Small intestine (tissue), 7 donors: ENCODE measurements around the gene PAF1. TPM values are rescaled to one million over a fixed set of nuclear protein-coding genes. Genes with fewer than 3 reads are reported as not detected.

ENCODE experiments used
- DNase-seq, 2 donors: peaks; one replicate each; pipeline versions ENCODE4 v3.0.0 to v3.0.0-alpha.2; 2013
- FAIRE-seq: peaks from 2 replicates; lab custom pipeline; 2012; peaks lifted over from hg19 to GRCh38; lab: Jason Lieb, UNC
- H3K27ac ChIP-seq, 3 donors: one replicate each; pipeline ENCODE4 v1.5.1; 2013; ENCODE audit warnings: low read length in 2 of 3, mild to moderate bottlenecking in 2 of 3, control low read depth in 1 of 3, inconsistent platforms in 1 of 3, low read depth in 1 of 3, moderate library complexity in 1 of 3
- H3K27me3 ChIP-seq, 3 donors: one replicate each; pipeline ENCODE4 v1.6.1; 2013; ENCODE audit warnings: low read length in 3 of 3, inconsistent platforms in 1 of 3; ENCODE audit not compliant: control insufficient read depth in 3 of 3, insufficient read depth in 3 of 3
- H3K36me3 ChIP-seq, 3 donors: one replicate each; pipeline ENCODE4 v1.6.1; 2013; ENCODE audit warnings: low read length in 3 of 3, inconsistent platforms in 1 of 3, low read depth in 1 of 3, mild to moderate bottlenecking in 1 of 3, moderate library complexity in 1 of 3; ENCODE audit not compliant: control insufficient read depth in 3 of 3, insufficient read depth in 2 of 3
- H3K4me1 ChIP-seq, 3 donors: one replicate each; pipeline ENCODE4 v1.6.1; 2013; ENCODE audit warnings: low read length in 2 of 3, inconsistent platforms in 1 of 3, low read depth in 1 of 3, mild to moderate bottlenecking in 1 of 3, moderate library complexity in 1 of 3; ENCODE audit not compliant: control insufficient read depth in 3 of 3, insufficient read depth in 2 of 3
- H3K4me3 ChIP-seq, 3 donors: one replicate each; pipeline ENCODE4 v1.5.1; 2013; ENCODE audit warnings: low read length in 3 of 3, control low read depth in 1 of 3, inconsistent platforms in 1 of 3, low read depth in 1 of 3, mild to moderate bottlenecking in 1 of 3, moderate library complexity in 1 of 3
- H3K9me3 ChIP-seq, 2 donors: one replicate each; pipeline ENCODE4 v1.6.1; 2013; ENCODE audit warnings: low read depth in 1 of 2, low read length in 1 of 2; ENCODE audit not compliant: control insufficient read depth in 2 of 2, insufficient read depth in 1 of 2
- WGBS, 3 donors: extraction: QIAGEN DNeasy Blood & Tissue Kit; methylation state at CpG; one replicate each; pipeline ENCODE4 v1.1.7; 2013; 5-methylcytosine and 5-hydroxymethylcytosine counted together
- polyA plus RNA-seq, 4 donors: library from polyadenylated mRNA; stranded (reverse) in 3 of 4; unstranded in 1 of 4; fragments of 200-250 nt in 3 of 4; fragments of 120-200 nt in 1 of 4; gene quantifications; one replicate each; pipeline versions ENCODE4 v1.2.1 to v1.2.3, GENCODE V29; 2013
- donor health status: healthy with polysubstance abuse.
- donor health status: control.
- donor health status: control.
- donor health status: Bipolar disorder and iron deficiency.
- donor health status: healthy.

The PAF1 gene
- polyA plus RNA-seq, 4 donors: 32.9 to 42.7 (median 37.9) TPM

GRCh38 chr19:39423258-39424086 lies 32.6 kb upstream of the PAF1 start:
- Histone ChIP-seq H3K4me1 (peaks cover 0 to 6% (median 0%) of the 10 kb centered on the region in 3 donors), H3K27ac (no peak overlapping the region), H3K4me3 (no peak overlapping the region), H3K9me3 (no peaks in the 10 kb centered on the region), H3K27me3 (no peaks in the 10 kb centered on the region), H3K36me3 (peaks cover 0 to 46% (median 0%) of the 10 kb centered on the region in 3 donors)
- 86 to 89% (median 89%) methylated on average over 32 to 35 of the region's 35 CpGs for WGBS, 3 donors
- no peak for FAIRE-seq
- no peak for DNase-seq

DNA sequence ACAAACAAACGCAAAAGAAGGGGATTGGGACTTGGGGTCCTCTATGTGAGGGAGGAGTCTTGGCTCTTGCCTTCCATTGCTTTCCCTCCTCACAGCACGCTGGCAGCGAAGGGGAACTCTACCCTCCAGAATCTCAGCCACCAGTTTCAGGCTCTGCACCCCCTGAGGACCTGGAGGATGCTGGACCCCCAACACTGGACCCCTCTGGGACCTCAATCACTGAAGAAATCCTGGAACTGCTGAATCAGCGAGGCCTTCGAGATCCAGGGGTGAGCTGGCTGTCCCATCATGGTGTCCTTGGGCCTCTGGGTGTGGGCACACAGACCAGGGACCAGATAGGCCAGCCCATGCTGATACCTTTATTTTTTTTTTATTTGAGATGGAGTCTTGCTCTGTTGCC lies 31.1 kb upstream of the PAF1 start:
- no peak for FAIRE-seq
- peaks cover 0 to 55% (median 0%) of the 10 kb centered on the region in 3 donors for H3K36me3 ChIP-seq
- no peak overlapping the region for H3K27ac ChIP-seq
- H3K4me1 ChIP-seq: no peaks in the 10 kb centered on the region
- 90 to 95% (median 90%) methylated on average over 5 of the region's 5 CpGs for WGBS, 3 donors
- no peak overlapping the region for H3K4me3 ChIP-seq
- no peak for DNase-seq
- no peaks in the 10 kb centered on the region for H3K9me3 ChIP-seq
- no peaks in the 10 kb centered on the region for H3K27me3 ChIP-seq

GRCh38 chr19:39420769-39421168 lies 29.9 kb upstream of the PAF1 start:
- H3K36me3 ChIP-seq: peaks cover 0 to 67% (median 0%) of the 10 kb centered on the region in 3 donors
- no peaks in the 10 kb centered on the region for H3K4me1 ChIP-seq
- H3K4me3 ChIP-seq: no peak overlapping the region
- DNase-seq (no peak), FAIRE-seq (no peak)
- H3K27me3 ChIP-seq: no peaks in the 10 kb centered on the region
- H3K9me3 ChIP-seq: no peaks in the 10 kb centered on the region
- 89 to 92% (median 90%) methylated on average over 13 to 15 of the region's 15 CpGs for WGBS, 3 donors
- no peak overlapping the region for H3K27ac ChIP-seq

DNA sequence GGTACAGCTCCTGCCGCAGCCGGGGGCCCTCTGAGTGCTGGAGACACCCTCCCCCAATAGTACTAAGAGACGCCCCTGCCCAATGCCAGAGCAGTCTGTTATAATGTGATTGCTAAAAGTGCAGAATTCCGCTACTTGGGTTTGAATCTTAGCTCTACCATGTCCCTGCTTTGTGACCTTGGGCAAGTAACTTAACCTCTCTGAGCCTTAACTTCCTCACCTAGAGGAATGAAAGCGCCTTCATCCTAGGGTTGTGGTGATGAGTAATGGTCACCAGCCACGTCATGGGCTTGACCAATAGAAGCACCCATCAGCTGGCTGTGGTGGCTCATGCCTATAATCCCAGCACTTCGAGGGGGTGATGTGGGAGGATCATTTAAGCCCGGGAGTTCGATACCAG lies 28.1 kb upstream of the PAF1 start:
- peaks cover 0 to 4% (median 0%) of the 10 kb centered on the region in 3 donors for H3K4me1 ChIP-seq
- H3K36me3 ChIP-seq: peaks cover 0 to 64% (median 0%) of the 10 kb centered on the region in 3 donors
- DNase-seq (no peak), FAIRE-seq (no peak)
- H3K27me3 ChIP-seq: no peaks in the 10 kb centered on the region
- no peak overlapping the region for H3K27ac ChIP-seq
- H3K4me3 ChIP-seq: no peak overlapping the region
- 78 to 85% (median 84%) methylated on average over 9 of the region's 9 CpGs for WGBS, 3 donors
- no peaks in the 10 kb centered on the region for H3K9me3 ChIP-seq

- no peak for FAIRE-seq
- WGBS, 3 donors: 87 to 93% (median 88%) methylated on average over 29 to 30 of the region's 30 CpGs
- peaks cover 0 to 50% (median 0%) of the 10 kb centered on the region in 3 donors for H3K36me3 ChIP-seq
Observed at GRCh38 chr19:39417463-39418181, 26.7 kb upstream of the PAF1 start.

DNA sequence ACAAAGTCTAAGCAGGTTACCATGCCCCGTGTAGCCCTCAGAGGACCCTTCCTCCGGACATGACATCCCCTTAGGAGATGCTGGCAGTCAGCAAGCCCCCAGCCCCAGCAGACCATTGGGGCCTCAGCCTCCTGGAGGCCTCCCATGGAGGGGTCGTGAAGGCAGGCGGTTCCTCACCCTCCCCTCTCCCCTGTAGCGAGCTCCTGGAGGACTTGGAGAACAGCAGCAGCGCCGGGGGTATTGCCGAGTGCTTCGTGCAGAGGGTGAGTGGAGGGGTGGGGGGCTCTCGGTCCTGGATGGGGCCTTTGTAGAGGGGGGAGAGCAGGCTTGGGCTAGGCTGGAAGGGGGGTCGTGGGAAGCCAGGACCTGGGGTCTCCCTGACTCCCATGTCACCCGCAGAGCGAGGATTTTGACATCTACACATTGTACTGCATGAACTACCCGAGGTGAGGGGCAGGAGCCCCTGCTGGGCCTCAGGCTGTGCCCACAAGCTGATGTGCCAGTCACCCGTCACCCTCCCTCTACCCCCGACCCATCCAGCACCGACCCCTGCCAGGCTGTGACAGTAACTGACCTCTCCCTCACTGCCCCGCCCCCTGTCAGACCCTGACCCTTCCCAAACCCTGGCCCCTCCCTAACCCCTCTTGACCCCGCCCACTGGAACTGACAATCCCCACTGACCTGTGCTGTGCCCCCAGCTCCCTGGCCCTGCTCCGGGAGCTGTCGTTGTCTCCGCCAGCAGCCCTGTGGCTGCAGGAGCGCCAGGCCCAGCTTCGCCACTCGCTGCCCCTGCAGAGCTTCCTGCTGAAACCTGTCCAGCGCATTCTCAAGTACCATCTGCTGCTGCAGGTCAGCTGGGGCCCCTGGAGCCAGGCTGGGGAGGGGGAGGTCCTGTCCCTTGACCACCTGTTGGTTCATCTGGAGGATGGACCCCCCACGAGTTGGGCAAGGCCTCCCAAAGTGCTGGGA lies 25.5 kb upstream of the PAF1 start:
- no peak overlapping the region for H3K4me3 ChIP-seq
- H3K4me1 ChIP-seq: peaks cover 0 to 10% (median 0%) of the 10 kb centered on the region in 3 donors
- H3K27ac ChIP-seq: no peak overlapping the region
- peaks cover 0 to 43% (median 0%) of the 10 kb centered on the region in 3 donors for H3K36me3 ChIP-seq
- 75 to 82% (median 76%) methylated on average over 23 to 27 of the region's 27 CpGs for WGBS, 3 donors
- FAIRE-seq: no peak
- no peaks in the 10 kb centered on the region for H3K9me3 ChIP-seq
- no peak for DNase-seq
- H3K27me3 ChIP-seq: peaks cover 0 to 6% (median 0%) of the 10 kb centered on the region in 3 donors

More at GRCh38 chr19:39417463-39418181, 26.7 kb upstream of the PAF1 start:
- Histone ChIP-seq H3K27me3 (peaks cover 0 to 5% (median 0%) of the 10 kb centered on the region in 3 donors), H3K4me3 (no peak overlapping the region), H3K27ac (no peak overlapping the region), H3K9me3 (no peaks in the 10 kb centered on the region), H3K4me1 (peaks cover 0 to 7% (median 0%) of the 10 kb centered on the region in 3 donors)
- DNase-seq: no peak

GRCh38 chr19:39415111-39416046 lies 24.5 kb upstream of the PAF1 start:
- peaks cover 0 to 37% (median 0%) of the 10 kb centered on the region in 3 donors for H3K36me3 ChIP-seq
- peak overlapping the region in 1 of 3 donors; percentile 76 for H3K4me3 ChIP-seq
- no peak overlapping the region for H3K27ac ChIP-seq
- DNase-seq (no peak), FAIRE-seq (no peak)
- H3K27me3 ChIP-seq: peaks cover 0 to 6% (median 0%) of the 10 kb centered on the region in 3 donors
- WGBS, 3 donors: 66 to 77% (median 70%) methylated on average over 35 of the region's 35 CpGs
- H3K4me1 ChIP-seq: peaks cover 0 to 20% (median 0%) of the 10 kb centered on the region in 3 donors
- H3K9me3 ChIP-seq: no peaks in the 10 kb centered on the region
